Panc1 (cell line): ENCODE measurements around the gene STK25. TPM values are rescaled to one million over a fixed set of nuclear protein-coding genes. Genes with fewer than 3 reads are reported as not detected.
A peak's percentile ranks its signal among the peaks of the same experiment; 100 is the strongest.
"Not testable (repeated sequence)": the region's sequence is repeated elsewhere in the genome, so short reads cannot be mapped to it uniquely, and the experiment has no call there.

Experiments
- ATAC-seq: fragments of 200-7000 bp; cut with Tn5 transposase; 2 replicates; pipeline ENCODE4 v1.9.1; 2020; ENCODE audit warnings: mild to moderate bottlenecking, moderate library complexity
- BruUV-seq: library from RNA; stranded (reverse); fragments of 400-500 nt; replicated peaks from 2 replicates; lab custom pipeline; 2021; lab: Mats Ljungman, UMichigan
- CTCF ChIA-PET: fragments of 300-600 bp; sonication (Branson Sonifier 250); formaldehyde crosslinking; loops from one replicate; lab custom pipeline; 2022; ENCODE audit warnings: antibody characterized with exemption; lab: Charles Lee
- POLR2A ChIA-PET: fragments of 300-600 bp; sonication (Branson Sonifier 250); formaldehyde crosslinking; loops from one replicate; lab custom pipeline; 2022; ENCODE audit warnings: antibody characterized with exemption; lab: Charles Lee
- DNase-seq: peaks from one replicate; pipeline ENCODE4 v3.0.0-alpha.2; 2010; ENCODE audit warnings: low read depth, low spot score
- H3K27ac ChIP-seq: 2 replicates; pipeline ENCODE4 v1.5.1; 2011; ENCODE audit warnings: mild to moderate bottlenecking, low read length, inconsistent platforms
- H3K27me3 ChIP-seq: fragments of 200-500 bp; sonication (Bioruptor generic); 2 replicates; pipeline ENCODE4 v1.6.0; 2014; ENCODE audit warnings: low read length, inconsistent platforms; ENCODE audit not compliant: control insufficient read depth, insufficient read depth
- H3K36me3 ChIP-seq: fragments of 200-500 bp; sonication (Bioruptor generic); 2 replicates; pipeline ENCODE4 v1.5.1; 2014; ENCODE audit warnings: inconsistent platforms, mild to moderate bottlenecking, low read length, moderate library complexity; ENCODE audit not compliant: control insufficient read depth, insufficient read depth
- H3K4me1 ChIP-seq: 2 replicates; pipeline ENCODE4 v1.5.1; 2011; ENCODE audit warnings: inconsistent platforms, mild to moderate bottlenecking, low read length, moderate library complexity; ENCODE audit not compliant: control insufficient read depth, insufficient read depth
- H3K4me3 ChIP-seq, 2 experiments: 2 replicates each; pipeline ENCODE4 v1.5.1; 2011 to 2012; ENCODE audit warnings: low read depth in 2 of 2, low read length in 2 of 2, mild to moderate bottlenecking in 2 of 2, inconsistent platforms in 1 of 2, moderate library complexity in 1 of 2
- H3K9me3 ChIP-seq: fragments of 200-500 bp; sonication (Bioruptor generic); 2 replicates; pipeline ENCODE4 v1.5.1; 2014; ENCODE audit warnings: low read depth, mild to moderate bottlenecking, inconsistent platforms, low read length, moderate library complexity; ENCODE audit not compliant: control insufficient read depth, insufficient read depth
- POLR2AphosphoS5 ChIP-seq: IDR thresholded peaks from 2 replicates; pipeline ENCODE4 v1.6.1; 2012; ENCODE audit warnings: mild to moderate bottlenecking, low read depth, low read length, moderate library complexity
- REST ChIP-seq, 2 experiments: IDR thresholded peaks; 2 replicates each; pipeline ENCODE4 v1.6.1; 2011 to 2012; ENCODE audit warnings: low read depth in 2 of 2, control low read depth in 1 of 2, low read length in 1 of 2, mild to moderate bottlenecking in 1 of 2, moderate library complexity in 1 of 2; ENCODE audit not compliant: insufficient read depth in 1 of 2
- SIN3A ChIP-seq: IDR thresholded peaks from 2 replicates; pipeline ENCODE4 v1.6.1; 2012; ENCODE audit warnings: low read depth, mild to moderate bottlenecking, low read length, moderate library complexity, borderline replicate concordance; ENCODE audit not compliant: insufficient read depth
- TCF7L2 ChIP-seq: IDR thresholded peaks from 2 replicates; pipeline ENCODE4 v1.6.1; 2011; ENCODE audit warnings: mild to moderate bottlenecking, low read depth, low read length, inconsistent platforms
- in situ Hi-C: cut with HindIII; loops from 2 replicates; pipeline ENCODE4 v1.10.0; 2016; ENCODE audit warnings: low sequenced_read_pairs, low pct_unique_long_range_greater_than_20kb
- intact Hi-C: fragments of 100-400 bp; cut with micrococcal nuclease; formaldehyde crosslinking; loops from one replicate; pipeline ENCODE4 v1.10.0; 2022; ENCODE audit not compliant: unreplicated experiment
- total RNA-seq: library from RNA; stranded (reverse); gene quantifications from one replicate; pipeline ENCODE4 v1.2.1, GENCODE V29; 2021; ENCODE audit not compliant: unreplicated experiment
- TF ChIP-seq, protein P1 (sequence below): fragments of 450-650 bp; IDR thresholded peaks from 2 replicates; pipeline ENCODE4 v1.5.1; 2017; ENCODE audit warnings: mild to moderate bottlenecking

STK25 gene
- total RNA-seq, 1 experiment from 2014 or later = 195 TPM

- TF ChIP-seq TCF7L2 (no peak), SIN3A (no peak), REST (IDR thresholded peaks at IDR 0.05; ENCODE audit: insufficient read depth in 1 of 2, low read depth in 2 of 2, low read length in 1 of 2) (no peak), POLR2AphosphoS5 (no peak)
- TF ChIP-seq, protein P1, sequence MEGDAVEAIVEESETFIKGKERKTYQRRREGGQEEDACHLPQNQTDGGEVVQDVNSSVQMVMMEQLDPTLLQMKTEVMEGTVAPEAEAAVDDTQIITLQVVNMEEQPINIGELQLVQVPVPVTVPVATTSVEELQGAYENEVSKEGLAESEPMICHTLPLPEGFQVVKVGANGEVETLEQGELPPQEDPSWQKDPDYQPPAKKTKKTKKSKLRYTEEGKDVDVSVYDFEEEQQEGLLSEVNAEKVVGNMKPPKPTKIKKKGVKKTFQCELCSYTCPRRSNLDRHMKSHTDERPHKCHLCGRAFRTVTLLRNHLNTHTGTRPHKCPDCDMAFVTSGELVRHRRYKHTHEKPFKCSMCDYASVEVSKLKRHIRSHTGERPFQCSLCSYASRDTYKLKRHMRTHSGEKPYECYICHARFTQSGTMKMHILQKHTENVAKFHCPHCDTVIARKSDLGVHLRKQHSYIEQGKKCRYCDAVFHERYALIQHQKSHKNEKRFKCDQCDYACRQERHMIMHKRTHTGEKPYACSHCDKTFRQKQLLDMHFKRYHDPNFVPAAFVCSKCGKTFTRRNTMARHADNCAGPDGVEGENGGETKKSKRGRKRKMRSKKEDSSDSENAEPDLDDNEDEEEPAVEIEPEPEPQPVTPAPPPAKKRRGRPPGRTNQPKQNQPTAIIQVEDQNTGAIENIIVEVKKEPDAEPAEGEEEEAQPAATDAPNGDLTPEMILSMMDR = no peak
- DNase-seq (no peak), ATAC-seq (no peak; the same call in 1 of the 2 replicates)
- Histone ChIP-seq H3K9me3 (no peaks in the 10 kb centered on the region), H3K36me3 (no peaks in the 10 kb centered on the region), H3K4me3 (peak overlapping the region; percentile 79 to 83), H3K27ac (peak overlapping the region; percentile 68), H3K4me1 (peaks cover 29% of the 10 kb centered on the region), H3K27me3 (no peaks in the 10 kb centered on the region)
- intact Hi-C loops = no loop called here
- in situ Hi-C loops = no loop called here
- POLR2A ChIA-PET = no interaction called here
- TSS peak; percentile 75 for BruUV-seq
- CTCF ChIA-PET = no interaction called here
Measured at GRCh38 chr2:241506793-241507429, 1.5 kb downstream of the STK25 start.

DNA sequence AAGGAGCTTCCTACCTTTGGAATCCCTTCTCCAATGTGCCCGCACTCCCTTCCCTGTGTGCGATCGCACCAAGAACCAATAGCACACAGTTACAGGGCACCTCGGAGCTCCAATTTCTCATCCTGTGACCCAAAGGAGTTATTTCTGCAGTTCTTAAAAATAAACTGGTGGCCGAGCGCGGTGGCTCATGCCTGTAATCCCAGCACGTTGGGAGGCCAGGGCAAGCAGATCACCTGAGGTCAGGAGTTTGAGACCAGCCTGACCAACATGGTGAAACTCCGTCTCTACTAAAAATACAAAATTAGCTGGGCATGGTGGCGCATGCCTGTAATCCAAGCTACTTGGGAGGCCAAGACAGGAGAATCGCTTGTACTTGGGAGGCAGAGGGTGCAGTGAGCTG is 2.1 kb downstream of the STK25 start:
- BruUV-seq, DNase-seq, H3K36me3 ChIP-seq, CTCF ChIA-PET, POLR2A ChIA-PET, H3K4me3 ChIP-seq, ATAC-seq, intact Hi-C loops, H3K9me3 ChIP-seq, H3K27ac ChIP-seq, H3K27me3 ChIP-seq, in situ Hi-C loops: not testable (repeated sequence)
- H3K4me1 ChIP-seq = peaks cover 29% of the 10 kb centered on the region

- H3K27ac ChIP-seq = no peak overlapping the region
- DNase-seq = no peak
- in situ Hi-C loops = no loop called here
- intact Hi-C loops = no loop called here
- ATAC-seq = no peak
- H3K4me3 ChIP-seq = no peak overlapping the region
- ChIA-PET CTCF (no interaction called here), POLR2A (interaction anchor here (0.6 kb wide), 1 partner anchor 363 kb away, joined by 3 read pairs; no protein-coding TSS in a partner anchor)
- no peaks in the 10 kb centered on the region for H3K36me3 ChIP-seq
- TF ChIP-seq, protein P1 = no peak
- TF ChIP-seq SIN3A (no peak), REST (IDR thresholded peaks at IDR 0.05; ENCODE audit: insufficient read depth in 1 of 2, low read depth in 2 of 2, low read length in 1 of 2) (no peak), POLR2AphosphoS5 (no peak), TCF7L2 (no peak)
- no TSS peak for BruUV-seq
- H3K27me3 ChIP-seq = no peaks in the 10 kb centered on the region
- H3K4me1 ChIP-seq = peaks cover 29% of the 10 kb centered on the region
- H3K9me3 ChIP-seq = no peaks in the 10 kb centered on the region
Measured at GRCh38 chr2:241505781-241506201, 2.6 kb downstream of the STK25 start.
